Astrocyte (in vitro differentiated cells and primary cell): ENCODE results near the gene TCAF1. TPM values are rescaled to one million over a fixed set of nuclear protein-coding genes. Genes with fewer than 3 reads are reported as not detected.

Source experiments
- DNase-seq: peaks from one replicate; pipeline ENCODE4 v3.0.0-alpha.2; 2010; ENCODE audit warnings: low read depth
- FAIRE-seq: peaks from 2 replicates; lab custom pipeline; 2011; peaks lifted over from hg19 to GRCh38; lab: Jason Lieb, UNC
- H2AFZ ChIP-seq: 2 replicates; pipeline ENCODE4 v1.6.0; 2012; ENCODE audit warnings: low read depth, low read length, inconsistent platforms
- H3K27ac ChIP-seq: 2 replicates; pipeline ENCODE4 v1.5.1; 2011; ENCODE audit warnings: low read depth, low read length, inconsistent platforms
- H3K27me3 ChIP-seq: 2 replicates; pipeline ENCODE4 v1.6.0; 2011; ENCODE audit warnings: low read length, inconsistent platforms; ENCODE audit not compliant: insufficient read depth
- H3K36me3 ChIP-seq: 2 replicates; pipeline ENCODE4 v1.5.1; 2011; ENCODE audit warnings: low read length, inconsistent platforms; ENCODE audit not compliant: insufficient read depth
- H3K4me1 ChIP-seq: 2 replicates; pipeline ENCODE4 v1.5.1; 2011; ENCODE audit warnings: low read length, inconsistent platforms; ENCODE audit not compliant: insufficient read depth
- H3K4me2 ChIP-seq: 2 replicates; pipeline ENCODE4 v1.6.0; 2012; ENCODE audit warnings: low read length, inconsistent platforms
- H3K4me3 ChIP-seq: 2 replicates; pipeline ENCODE4 v1.5.1; 2011; ENCODE audit warnings: low read depth, mild to moderate bottlenecking, low read length, inconsistent platforms; ENCODE audit not compliant: insufficient read depth
- H3K79me2 ChIP-seq: 2 replicates; pipeline ENCODE4 v1.6.0; 2012; ENCODE audit warnings: mild to moderate bottlenecking, low read length, inconsistent platforms; ENCODE audit not compliant: insufficient read depth
- H3K9ac ChIP-seq: 2 replicates; pipeline ENCODE4 v1.6.0; 2012; ENCODE audit warnings: mild to moderate bottlenecking, low read length, inconsistent platforms
- H3K9me3 ChIP-seq: 2 replicates; pipeline ENCODE4 v1.5.1; 2012; ENCODE audit warnings: low read depth, mild to moderate bottlenecking, low read length, inconsistent platforms; ENCODE audit not compliant: insufficient read depth
- H4K20me1 ChIP-seq: 2 replicates; pipeline ENCODE4 v1.6.0; 2012; ENCODE audit warnings: low read length, inconsistent platforms; ENCODE audit not compliant: insufficient read depth
- H3K27ac Mint-ChIP-seq: one replicate; pipeline ENCODE4 v1.8.0; 2021; ENCODE audit warnings: mild to moderate bottlenecking, mixed read lengths; ENCODE audit not compliant: unreplicated experiment
- H3K27me3 Mint-ChIP-seq: one replicate; pipeline ENCODE4 v1.8.0; 2021; ENCODE audit warnings: low read depth, mixed read lengths; ENCODE audit not compliant: unreplicated experiment
- H3K36me3 Mint-ChIP-seq: one replicate; pipeline ENCODE4 v1.8.0; 2021; ENCODE audit warnings: low read depth, mixed read lengths; ENCODE audit not compliant: unreplicated experiment
- H3K4me1 Mint-ChIP-seq: one replicate; pipeline ENCODE4 v1.8.0; 2021; ENCODE audit warnings: low read depth, mixed read lengths; ENCODE audit not compliant: unreplicated experiment
- H3K4me3 Mint-ChIP-seq: one replicate; pipeline ENCODE4 v1.8.0; 2021; ENCODE audit warnings: mild to moderate bottlenecking, moderate library complexity, mixed read lengths; ENCODE audit not compliant: unreplicated experiment
- H3K9me3 Mint-ChIP-seq: one replicate; pipeline ENCODE4 v1.8.0; 2021; ENCODE audit warnings: mild to moderate bottlenecking, mixed read lengths; ENCODE audit not compliant: unreplicated experiment
- EZH2 ChIP-seq: IDR thresholded peaks from 2 replicates; pipeline ENCODE4 v1.6.1; 2012; ENCODE audit warnings: mild to moderate bottlenecking, low read length, inconsistent platforms; ENCODE audit not compliant: insufficient read depth
- total RNA-seq: library from RNA; stranded (reverse); gene quantifications from 2 replicates; pipeline ENCODE4 v1.2.1, GENCODE V29; 2021
- TF ChIP-seq, protein P1 (sequence below): IDR thresholded peaks from 2 replicates; pipeline ENCODE4 v1.5.1; 2011; ENCODE audit warnings: low read depth, mild to moderate bottlenecking, inconsistent platforms, low read length, moderate library complexity; ENCODE audit not compliant: insufficient read depth

Gene TCAF1
- total RNA-seq, 1 donor from 2014 or later = 90.8 TPM

DNA sequence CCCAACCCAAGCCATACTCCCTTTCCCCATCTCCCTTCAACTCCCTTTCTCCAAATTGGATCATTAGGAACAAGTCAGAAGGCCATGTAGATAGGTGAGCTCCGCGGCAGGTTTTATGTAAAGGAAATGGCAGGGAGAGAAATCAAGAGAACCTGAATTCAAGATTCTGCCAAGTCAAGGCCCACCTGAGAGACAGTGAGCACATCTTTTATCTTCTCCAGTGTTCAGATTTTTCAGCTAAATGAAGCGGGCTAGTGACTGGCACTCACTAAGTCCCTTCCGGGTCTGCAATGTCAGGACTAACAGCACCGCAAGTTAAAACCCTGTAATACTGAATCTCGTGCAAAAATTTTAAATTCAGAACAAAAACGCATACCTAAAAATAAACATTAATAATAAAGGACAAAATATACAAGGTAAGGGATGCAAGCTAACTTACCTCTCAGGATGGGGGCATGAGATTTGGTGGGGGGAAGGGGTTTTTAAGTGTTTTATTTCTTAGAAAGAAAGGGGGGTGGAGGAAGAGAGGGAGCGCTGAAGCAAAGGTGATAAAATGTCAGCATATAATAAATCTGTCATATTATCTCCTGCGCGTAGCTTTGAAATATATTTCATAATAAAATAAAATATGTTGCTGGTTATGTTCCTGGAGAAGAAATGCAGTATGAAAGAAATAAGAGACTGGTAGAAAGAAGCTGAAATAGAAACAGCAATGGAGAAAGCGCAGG lies 17.6 kb downstream of the TCAF1 start:
- H3K36me3 Mint-ChIP-seq = peaks cover 2% of the 10 kb centered on the region
- H3K27me3 Mint-ChIP-seq = no peaks in the 10 kb centered on the region
- Histone ChIP-seq H3K4me2 (peak overlapping the region; percentile 96), H3K9ac (peak overlapping the region; percentile 92), H3K27ac (peak overlapping the region; percentile 78), H3K27me3 (no peaks in the 10 kb centered on the region), H3K4me1 (peaks cover 9% of the 10 kb centered on the region), H2AFZ (peak overlapping the region; percentile 98), H3K9me3 (no peaks in the 10 kb centered on the region), H3K79me2 (peaks cover 73% of the 10 kb centered on the region), H3K36me3 (no peaks in the 10 kb centered on the region), H3K4me3 (peak overlapping the region; percentile 90), H4K20me1 (peaks cover 26% of the 10 kb centered on the region)
- DNase-seq = no peak
- TF ChIP-seq, protein P1, sequence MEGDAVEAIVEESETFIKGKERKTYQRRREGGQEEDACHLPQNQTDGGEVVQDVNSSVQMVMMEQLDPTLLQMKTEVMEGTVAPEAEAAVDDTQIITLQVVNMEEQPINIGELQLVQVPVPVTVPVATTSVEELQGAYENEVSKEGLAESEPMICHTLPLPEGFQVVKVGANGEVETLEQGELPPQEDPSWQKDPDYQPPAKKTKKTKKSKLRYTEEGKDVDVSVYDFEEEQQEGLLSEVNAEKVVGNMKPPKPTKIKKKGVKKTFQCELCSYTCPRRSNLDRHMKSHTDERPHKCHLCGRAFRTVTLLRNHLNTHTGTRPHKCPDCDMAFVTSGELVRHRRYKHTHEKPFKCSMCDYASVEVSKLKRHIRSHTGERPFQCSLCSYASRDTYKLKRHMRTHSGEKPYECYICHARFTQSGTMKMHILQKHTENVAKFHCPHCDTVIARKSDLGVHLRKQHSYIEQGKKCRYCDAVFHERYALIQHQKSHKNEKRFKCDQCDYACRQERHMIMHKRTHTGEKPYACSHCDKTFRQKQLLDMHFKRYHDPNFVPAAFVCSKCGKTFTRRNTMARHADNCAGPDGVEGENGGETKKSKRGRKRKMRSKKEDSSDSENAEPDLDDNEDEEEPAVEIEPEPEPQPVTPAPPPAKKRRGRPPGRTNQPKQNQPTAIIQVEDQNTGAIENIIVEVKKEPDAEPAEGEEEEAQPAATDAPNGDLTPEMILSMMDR = no peak
- no peak for TF ChIP-seq EZH2
- peaks cover 10% of the 10 kb centered on the region for H3K4me1 Mint-ChIP-seq
- no peak for FAIRE-seq
- peak overlapping the region; percentile 90 for H3K4me3 Mint-ChIP-seq
- H3K27ac Mint-ChIP-seq = no peak overlapping the region
- peaks cover 4% of the 10 kb centered on the region for H3K9me3 Mint-ChIP-seq

DNA sequence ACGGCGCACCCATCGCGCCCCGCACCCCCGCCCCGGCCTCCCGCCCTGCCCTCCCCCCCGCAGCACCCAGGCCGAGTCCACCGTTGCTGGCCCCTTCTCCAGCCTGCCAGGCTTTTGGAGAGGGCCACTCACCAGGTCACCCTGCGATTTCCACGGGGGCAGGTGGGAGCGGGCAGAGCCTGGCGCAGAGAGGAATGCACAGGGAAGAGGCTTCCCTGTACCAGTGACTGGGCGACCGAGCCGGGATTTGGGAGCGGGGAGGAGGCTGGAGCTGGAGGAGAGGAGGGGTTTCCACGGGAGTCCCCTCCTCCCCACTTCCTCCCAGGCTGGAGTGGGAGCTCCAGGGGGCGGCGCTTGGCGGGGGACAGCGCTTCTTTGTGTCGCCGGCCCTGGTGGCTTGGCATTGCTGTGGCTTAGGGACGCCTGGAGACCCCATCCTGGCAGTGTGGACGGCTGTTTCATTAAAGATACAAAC lies 19.3 kb downstream of the TCAF1 start:
- peak overlapping the region; percentile 59 for H3K27ac ChIP-seq
- Mint-ChIP-seq H3K4me1 (peaks cover 10% of the 10 kb centered on the region), H3K9me3 (no peaks in the 10 kb centered on the region), H3K36me3 (peaks cover 2% of the 10 kb centered on the region), H3K27me3 (no peaks in the 10 kb centered on the region), H3K4me3 (peak overlapping the region; percentile 97), H3K27ac (peak overlapping the region; percentile 73)
- H3K79me2 ChIP-seq = peaks cover 82% of the 10 kb centered on the region
- peak overlapping the region; percentile 73 for H3K4me3 ChIP-seq
- no peak for TF ChIP-seq EZH2
- TF ChIP-seq, protein P1 = no peak
- H3K9ac ChIP-seq = peak overlapping the region; percentile 87
- peaks cover 39% of the 10 kb centered on the region for H4K20me1 ChIP-seq
- no peaks in the 10 kb centered on the region for H3K27me3 ChIP-seq
- H3K9me3 ChIP-seq = no peaks in the 10 kb centered on the region
- H2AFZ ChIP-seq = peak overlapping the region; percentile 86
- H3K4me1 ChIP-seq = peaks cover 9% of the 10 kb centered on the region
- no peaks in the 10 kb centered on the region for H3K36me3 ChIP-seq
- peak overlapping the region; percentile 92 for H3K4me2 ChIP-seq
- peak; percentile 56 for DNase-seq
- FAIRE-seq = no peak
